ENCODE results near the gene CFAP74.
"Not testable (repeated sequence)": the region's sequence is repeated elsewhere in the genome, so short reads cannot be mapped to it uniquely, and the experiment has no call there.

Gene CFAP74

GRCh38 chr1:1945782-1946393 lies 57.7 kb downstream of the CFAP74 start:
- no peak for DNase-seq

DNA sequence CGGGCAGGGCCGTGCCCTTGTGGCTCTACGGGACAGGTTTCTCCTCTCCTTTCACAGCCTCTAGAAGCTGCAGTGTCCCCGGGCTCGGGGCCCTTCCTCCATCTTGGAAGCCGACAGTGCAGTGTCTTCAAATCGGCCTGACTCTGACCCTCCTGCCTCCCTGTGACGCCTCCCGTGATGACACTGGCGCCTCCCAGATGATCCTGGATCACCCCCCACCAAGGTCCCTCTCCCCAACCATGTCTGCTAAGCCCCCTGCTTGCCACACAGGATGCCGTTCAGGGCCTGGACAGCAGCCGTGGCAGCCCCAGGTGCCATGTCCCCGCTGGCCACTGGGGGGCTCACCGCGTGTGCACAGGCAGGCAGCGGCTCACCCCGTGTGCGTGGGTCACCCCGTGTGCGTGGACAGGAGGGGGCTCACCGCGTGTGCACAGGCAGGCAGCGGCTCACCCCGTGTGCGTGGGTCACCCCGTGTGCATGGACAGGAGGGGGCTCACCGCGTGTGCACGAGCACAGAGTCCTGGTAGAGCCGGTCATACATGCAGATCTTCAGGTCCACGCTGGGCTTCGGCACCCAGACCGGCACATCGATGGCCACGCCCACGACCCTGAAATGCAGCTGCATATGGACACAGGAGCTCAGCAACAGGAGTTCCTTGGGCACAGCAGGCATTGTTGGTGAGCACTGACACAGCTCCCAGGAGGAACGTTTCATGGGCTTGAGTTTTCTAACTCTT lies 59.6 kb downstream of the CFAP74 start:
- DNase-seq = no peak

- no peak for DNase-seq
These were observed 60.6 kb downstream of the CFAP74 start for GRCh38 chr1:1942753-1943656.

GRCh38 chr1:1941868-1942752 lies 61.5 kb downstream of the CFAP74 start:
- DNase-seq = no peak

DNA sequence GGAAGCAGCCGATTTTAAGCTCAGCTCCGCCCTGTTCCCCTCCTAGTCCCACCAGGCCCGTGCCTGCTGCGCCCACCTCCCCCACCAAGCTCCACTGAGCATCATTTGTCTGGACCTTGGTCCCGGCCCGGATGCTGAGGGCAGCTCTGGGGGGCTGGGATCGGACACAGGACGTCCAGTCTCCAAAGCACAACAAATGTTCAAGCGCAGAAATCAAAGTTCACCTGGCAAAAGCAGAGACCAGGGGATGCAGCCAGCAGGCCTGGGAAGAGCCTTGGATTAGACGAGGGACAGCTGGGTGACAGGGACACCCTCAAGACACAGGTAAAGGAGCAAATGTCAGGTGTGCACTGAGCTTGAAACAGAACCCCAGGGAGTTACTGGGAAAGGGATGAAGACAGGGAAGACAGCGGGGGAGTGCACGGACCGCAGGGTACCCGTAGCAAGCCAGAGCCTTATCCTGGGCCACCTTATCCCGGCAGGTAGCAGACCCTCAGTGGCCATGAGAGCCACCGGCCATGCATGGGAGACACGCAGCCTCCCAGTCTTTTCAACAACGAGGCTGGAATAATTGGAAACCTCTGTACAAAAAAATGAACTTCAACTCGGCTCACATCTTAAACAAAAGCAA lies 62.3 kb downstream of the CFAP74 start:
- no peak for DNase-seq

GRCh38 chr1:1940123-1940425 lies 63.5 kb downstream of the CFAP74 start:
- DNase-seq = no peak

GRCh38 chr1:1939296-1940122 lies 64.1 kb downstream of the CFAP74 start:
- no peak for DNase-seq

- no peak for DNase-seq
These were observed 64.8 kb downstream of the CFAP74 start for GRCh38 chr1:1938613-1939295.

DNA sequence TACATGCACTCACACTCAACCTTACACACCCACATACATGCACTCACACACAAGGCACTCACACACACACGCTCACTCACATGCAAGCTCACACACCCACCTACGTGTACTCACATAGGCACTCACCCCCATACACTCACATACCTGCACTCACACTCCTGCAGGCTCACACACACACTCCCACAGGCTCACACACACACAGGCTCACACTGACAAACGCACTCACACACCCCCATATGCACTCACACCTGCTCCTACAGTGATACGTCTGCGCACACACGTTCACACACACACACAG lies 65.4 kb downstream of the CFAP74 start:
- DNase-seq = no peak

DNA sequence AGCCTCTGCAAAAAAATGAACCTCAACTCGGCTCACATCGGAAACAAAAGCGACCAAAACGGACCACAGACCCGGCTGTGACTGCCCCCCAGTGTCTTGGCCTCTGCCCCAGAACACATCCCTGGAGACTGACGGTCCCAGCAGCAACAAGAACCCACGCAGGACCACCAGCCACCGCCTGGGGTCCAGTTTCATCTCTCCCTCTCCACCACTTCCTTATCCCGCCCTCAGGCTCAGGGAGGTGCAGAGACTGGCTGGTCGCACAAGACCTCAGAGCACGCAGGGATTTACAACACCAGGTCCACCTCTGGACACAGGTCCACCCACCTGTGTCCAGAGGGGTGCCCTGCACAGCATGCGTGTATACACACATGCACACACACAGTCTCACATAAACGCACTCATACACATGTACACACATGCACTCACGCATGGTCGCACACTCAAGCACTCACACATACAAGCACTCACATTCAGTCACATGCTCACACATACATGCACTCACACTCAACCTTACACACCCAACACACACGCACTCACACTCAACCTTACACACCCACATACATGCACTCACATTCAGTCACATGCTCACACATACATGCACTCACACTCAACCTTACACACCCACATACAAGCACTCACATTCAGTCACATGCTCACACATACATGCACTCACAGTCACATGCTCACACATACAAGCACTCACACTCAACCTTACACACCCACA lies 65.9 kb downstream of the CFAP74 start:
- no peak for DNase-seq

GRCh38 chr1:1937061-1937460 lies 66.5 kb downstream of the CFAP74 start:
- no peak for DNase-seq

DNA sequence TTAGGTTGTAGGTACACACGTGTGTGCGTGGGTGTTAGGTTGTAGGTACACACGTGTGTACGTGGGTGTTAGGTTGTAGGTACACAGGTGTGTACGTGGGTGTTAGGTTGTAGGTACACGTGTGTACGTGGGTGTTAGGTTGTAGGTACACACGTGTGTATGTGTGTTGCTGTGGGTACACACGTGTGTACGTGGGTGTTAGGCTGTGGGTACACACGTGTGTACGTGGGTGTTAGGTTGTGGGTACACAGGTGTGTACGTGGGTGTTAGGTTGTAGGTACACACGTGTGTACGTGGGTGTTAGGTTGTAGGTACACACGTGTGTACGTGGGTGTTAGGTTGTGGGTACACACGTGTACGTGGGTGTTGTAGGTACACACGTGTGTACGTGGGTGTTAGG lies 68.7 kb downstream of the CFAP74 start:
- DNase-seq = not testable (repeated sequence)

- no peak for DNase-seq
These were observed 73.7 kb downstream of the CFAP74 start for GRCh38 chr1:1929639-1930545.

DNA sequence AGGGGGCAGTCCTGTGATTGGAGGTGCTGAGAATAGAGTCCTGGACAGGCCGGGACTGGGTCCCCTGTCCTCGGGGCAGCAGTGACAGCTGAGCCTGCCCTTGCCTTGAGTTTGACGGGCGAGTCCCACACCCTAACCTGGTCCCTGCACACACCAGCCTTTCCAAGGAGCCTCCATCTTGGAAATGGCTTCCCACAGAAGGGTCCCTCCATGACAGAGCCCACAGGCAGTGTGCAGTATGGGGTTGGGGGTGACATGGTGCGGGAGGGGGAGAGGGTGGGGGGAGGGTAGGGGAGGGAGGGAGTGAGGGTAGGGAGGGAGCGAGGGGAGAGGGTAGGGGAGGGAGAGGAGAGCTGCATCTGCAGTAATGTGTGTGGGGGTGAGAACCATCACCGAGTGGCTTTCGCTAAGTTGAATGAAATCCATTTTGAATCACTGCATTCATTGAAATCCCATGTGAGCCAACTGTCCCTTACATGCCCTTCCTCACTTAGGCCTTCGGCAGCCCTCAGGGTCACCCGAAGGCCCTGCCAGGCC lies 74.4 kb downstream of the CFAP74 start:
- no peak for DNase-seq

DNA sequence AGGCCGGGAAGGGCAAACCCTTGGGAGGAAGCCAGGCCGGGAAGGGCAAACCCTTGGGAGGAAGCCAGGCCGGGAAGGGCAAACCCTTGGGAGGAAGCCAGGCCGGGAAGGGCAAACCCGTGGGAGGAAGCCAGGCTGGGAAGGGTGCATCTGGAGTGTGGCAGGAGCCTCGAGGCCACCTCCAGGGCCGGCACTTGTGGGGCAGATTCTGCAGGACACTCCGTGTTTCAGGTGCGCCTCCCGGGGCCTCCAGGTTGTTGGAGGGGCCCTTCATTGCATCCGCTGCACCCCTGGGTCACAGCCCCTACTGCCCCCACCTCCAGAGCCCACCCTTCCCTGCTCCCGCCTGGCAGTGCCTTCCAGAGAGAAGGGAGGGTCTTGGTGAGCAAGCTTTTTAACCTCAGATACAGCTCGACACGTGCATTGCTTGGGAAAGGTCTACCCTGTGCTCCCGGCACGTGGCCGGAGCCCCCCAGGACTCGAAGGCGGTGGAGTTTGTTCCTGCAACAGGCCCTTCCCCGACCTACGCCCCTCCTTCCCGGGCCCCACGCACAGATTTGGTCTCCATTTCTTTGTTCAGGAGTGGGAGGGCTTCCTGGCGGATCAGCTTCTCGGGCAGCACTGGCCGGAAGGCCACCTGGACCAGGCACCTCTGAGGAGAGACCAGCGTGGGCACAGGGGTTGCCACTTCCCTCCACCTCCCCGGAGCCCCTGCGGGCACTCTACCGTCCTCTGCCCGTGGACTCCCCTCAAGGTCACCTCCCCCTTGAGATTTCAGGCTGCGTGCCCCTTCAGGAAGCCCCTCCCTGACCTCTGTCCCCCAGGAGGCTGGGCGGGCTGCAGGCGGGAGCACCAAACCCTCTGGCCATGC lies 75.1 kb downstream of the CFAP74 start:
- no peak for DNase-seq

DNA sequence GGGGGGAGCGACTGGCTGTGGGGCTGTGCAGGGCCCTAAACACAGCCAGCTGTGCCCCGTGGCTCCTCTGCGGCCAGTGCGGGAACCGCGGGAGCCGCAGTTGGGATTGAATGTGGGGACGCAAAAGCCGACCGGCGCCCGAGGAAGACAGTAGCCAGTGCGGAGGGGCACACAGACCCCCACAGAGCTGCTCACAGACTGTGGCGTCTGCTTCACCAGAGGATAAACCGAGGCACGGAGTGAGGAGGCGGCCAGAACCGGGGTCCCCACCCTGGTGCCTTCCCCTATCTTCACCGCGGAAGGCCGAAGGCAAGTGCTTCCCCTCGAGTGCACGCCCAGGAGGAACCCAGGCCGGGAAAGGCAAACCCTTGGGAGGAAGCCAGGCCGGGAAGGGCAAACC lies 75.8 kb downstream of the CFAP74 start:
- no peak for DNase-seq

- DNase-seq = no peak
These were observed 76.5 kb downstream of the CFAP74 start for GRCh38 chr1:1926886-1927660.

Measured in SIG-M5 (cell line).